ENCODE data around the gene GXYLT1.
A peak's percentile ranks its signal among the peaks of the same experiment; 100 is the strongest.

GXYLT1 gene

DNA sequence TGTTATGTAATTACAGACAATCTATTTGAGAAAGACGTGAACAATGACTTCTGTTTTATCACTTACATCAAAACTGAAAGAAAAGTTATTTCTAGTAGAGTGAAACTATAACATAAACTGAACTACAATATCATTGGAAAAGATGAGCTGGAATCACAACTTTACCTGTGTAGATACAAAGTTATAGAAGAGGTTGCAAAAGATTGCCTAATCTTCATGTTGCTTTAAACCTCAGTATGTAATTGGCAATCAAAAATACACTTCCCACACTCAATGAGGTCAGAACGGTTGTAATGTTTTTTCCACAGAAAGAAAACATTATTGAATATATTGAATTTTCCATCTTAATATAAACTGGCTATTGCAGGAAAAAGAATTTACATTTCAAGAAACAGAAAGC lies 37.7 kb upstream of the GXYLT1 start:
- H3K4me3 ChIP-seq (ENCODE audit: low read length): no peak overlapping the region
- no peak for DNase-seq (ENCODE audit: low read depth)
- TF ChIP-seq, protein P1, sequence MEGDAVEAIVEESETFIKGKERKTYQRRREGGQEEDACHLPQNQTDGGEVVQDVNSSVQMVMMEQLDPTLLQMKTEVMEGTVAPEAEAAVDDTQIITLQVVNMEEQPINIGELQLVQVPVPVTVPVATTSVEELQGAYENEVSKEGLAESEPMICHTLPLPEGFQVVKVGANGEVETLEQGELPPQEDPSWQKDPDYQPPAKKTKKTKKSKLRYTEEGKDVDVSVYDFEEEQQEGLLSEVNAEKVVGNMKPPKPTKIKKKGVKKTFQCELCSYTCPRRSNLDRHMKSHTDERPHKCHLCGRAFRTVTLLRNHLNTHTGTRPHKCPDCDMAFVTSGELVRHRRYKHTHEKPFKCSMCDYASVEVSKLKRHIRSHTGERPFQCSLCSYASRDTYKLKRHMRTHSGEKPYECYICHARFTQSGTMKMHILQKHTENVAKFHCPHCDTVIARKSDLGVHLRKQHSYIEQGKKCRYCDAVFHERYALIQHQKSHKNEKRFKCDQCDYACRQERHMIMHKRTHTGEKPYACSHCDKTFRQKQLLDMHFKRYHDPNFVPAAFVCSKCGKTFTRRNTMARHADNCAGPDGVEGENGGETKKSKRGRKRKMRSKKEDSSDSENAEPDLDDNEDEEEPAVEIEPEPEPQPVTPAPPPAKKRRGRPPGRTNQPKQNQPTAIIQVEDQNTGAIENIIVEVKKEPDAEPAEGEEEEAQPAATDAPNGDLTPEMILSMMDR (IDR thresholded peaks at IDR 0.05; ENCODE audit: insufficient read depth, low read depth, low read length, missing control alignments): no peak

DNA sequence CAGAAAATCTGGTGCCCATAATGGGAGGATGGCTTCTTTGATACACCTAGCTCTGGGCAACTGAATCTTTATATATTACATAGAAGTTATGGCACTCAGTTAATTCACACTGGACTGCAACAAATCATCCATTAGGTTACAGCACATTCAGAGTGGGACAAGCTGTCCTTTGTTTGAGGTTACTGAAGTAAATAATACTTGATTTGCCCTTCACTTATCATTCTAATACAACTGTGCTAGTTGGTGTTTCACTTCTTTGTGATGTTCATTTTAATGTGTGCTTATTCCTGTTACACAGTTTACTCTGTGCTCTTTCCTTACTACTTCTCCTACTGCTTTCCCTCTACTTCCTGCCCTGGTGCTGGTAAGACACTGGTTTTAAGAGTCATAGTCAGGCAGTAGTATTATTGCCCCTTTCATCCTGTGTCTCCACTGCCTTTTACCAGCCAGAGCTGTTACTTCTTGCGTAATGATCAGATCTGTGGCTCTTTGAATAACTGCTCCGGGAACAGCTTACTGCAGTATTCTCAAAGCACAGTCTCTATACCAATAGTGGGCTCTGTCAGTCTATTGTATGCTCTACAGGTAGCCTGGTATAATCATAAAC lies 36.4 kb upstream of the GXYLT1 start:
- peak; percentile 10 for DNase-seq (ENCODE audit: low read depth)
- no peak overlapping the region for H3K4me3 ChIP-seq (ENCODE audit: low read length)
- TF ChIP-seq, protein P1 (IDR thresholded peaks at IDR 0.05; ENCODE audit: insufficient read depth, low read depth, low read length, missing control alignments): no peak

DNA sequence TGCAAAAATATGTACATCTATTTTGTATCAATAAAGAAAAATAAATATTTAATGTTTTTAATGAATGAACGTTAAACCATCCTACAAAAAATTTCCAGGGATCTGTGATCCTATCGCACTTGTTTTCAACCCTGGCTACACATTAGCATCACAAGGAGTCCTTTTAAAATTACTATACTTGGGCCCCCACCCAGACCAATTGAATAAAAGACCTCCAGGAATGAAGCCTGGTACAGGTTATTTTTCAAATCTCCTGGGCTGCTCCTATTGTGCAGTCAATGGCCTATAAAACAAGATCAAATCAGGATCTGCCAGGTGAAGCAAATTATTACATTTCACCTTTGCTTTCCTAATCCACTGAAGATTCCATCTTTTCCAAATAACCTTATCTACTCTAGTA lies 33.4 kb upstream of the GXYLT1 start:
- H3K4me3 ChIP-seq (ENCODE audit: low read length): no peak overlapping the region
- TF ChIP-seq, protein P1 (IDR thresholded peaks at IDR 0.05; ENCODE audit: insufficient read depth, low read depth, low read length, missing control alignments): no peak
- no peak for DNase-seq (ENCODE audit: low read depth)

DNA sequence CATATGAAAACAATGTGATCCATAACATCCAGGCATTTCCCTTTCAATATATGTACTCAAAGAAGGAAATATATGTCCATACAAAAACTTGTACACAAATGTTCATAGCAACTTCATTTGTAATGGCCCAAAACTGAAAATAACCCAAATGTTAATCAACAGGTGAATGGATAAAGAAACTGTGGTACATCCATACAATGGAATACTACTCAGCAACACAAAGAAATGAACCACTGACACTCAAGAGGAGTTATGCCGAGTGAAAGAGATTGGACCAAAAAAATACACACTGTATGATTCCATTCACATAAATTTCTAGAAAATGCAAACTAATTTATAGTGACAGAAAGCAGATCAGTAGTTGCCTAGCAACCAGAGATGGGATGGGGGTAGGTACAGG lies 30.3 kb upstream of the GXYLT1 start:
- H3K4me3 ChIP-seq (ENCODE audit: low read length): no peak overlapping the region
- no peak for DNase-seq (ENCODE audit: low read depth)
- TF ChIP-seq, protein P1 (IDR thresholded peaks at IDR 0.05; ENCODE audit: insufficient read depth, low read depth, low read length, missing control alignments): no peak

DNA sequence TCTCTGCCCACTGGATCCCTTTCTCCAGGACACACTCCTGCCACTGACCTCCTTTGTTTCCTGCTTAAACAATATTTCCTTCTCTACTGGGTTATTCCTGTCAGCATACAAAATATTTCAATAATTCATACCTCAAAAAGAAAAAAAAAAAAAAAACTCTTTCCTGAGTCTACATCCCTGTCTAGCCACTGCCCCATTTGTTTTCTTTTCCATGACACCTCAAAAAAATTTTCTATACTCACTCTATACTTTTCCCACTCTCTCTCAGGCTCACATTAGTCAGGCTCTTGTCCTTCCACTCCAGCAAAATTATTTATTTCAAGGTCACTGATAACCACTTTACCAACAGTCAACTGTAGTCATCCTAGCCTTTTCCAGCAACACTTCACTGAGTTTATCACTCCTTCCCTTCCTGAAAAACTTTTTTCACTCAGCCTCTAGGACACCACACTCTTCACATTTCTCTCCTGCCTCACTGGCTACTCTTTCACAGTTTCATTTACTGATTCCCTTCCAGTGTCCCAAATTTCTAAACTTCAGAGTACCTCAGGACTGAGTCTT lies 29.4 kb upstream of the GXYLT1 start:
- TF ChIP-seq, protein P1 (IDR thresholded peaks at IDR 0.05; ENCODE audit: insufficient read depth, low read depth, low read length, missing control alignments): no peak
- no peak overlapping the region for H3K4me3 ChIP-seq (ENCODE audit: low read length)
- DNase-seq (ENCODE audit: low read depth): no peak

DNA sequence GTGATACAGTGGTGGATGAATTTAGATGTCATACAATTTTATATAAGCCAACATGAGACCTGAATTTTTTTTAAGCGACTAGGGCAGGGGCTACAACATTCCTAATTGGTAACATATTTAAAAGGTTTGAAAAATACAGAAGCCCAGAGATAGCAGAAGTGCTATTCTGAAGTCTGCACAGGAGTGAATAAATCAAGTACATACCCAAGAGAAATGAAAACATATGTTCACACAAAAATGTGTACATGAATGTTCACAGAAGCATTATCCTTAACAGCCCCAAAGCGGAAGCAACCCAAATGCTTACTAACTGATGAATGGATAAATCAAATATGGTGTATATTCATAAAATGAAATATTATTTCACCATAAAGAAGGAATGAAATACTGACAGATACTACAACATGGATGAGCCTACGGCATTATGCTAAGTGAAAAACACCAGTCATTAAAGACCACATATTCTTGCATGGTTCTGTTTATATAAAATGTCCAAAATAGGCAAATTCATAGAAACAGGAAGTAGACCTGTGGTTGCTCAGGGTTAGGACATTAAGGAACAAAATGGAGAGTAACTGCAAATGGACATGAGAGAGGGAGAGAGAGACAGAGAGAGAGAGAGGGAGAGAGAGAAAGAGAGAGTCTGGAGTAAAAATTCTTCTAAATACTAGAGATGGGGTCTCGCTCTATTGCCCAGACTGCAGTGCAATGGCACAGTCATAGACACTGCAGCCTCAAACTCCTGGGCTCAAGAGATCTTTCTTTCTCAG lies 28.0 kb upstream of the GXYLT1 start:
- no peak for DNase-seq (ENCODE audit: low read depth)

More for the DNA sequence above, 28.0 kb upstream of the GXYLT1 start:
- H3K4me3 ChIP-seq (ENCODE audit: low read length): no peak overlapping the region
- TF ChIP-seq, protein P1 (IDR thresholded peaks at IDR 0.05; ENCODE audit: insufficient read depth, low read depth, low read length, missing control alignments): no peak

All from epithelial cell of esophagus (primary cell).